HepG2 (cell line): ENCODE data around the gene SPRYD3. TPM values are rescaled to one million over a fixed set of nuclear protein-coding genes. Genes with fewer than 3 reads are reported as not detected.

Source experiments
- GTF2F1 ChIP-seq: fragments of 150-350 bp; IDR thresholded peaks from 2 replicates; pipeline ENCODE4 v1.6.1; 2014; ENCODE audit warnings: low read length
- GTF3A ChIP-seq: sonication (generic); formaldehyde crosslinking; conservative IDR thresholded peaks from 2 replicates; pipeline ENCODE4 v1.4.0; 2020; ENCODE audit warnings: mild to moderate bottlenecking, missing genetic modification reagents
- HNF1A ChIP-seq, 2 experiments: sonication (generic) in 1 of 2; formaldehyde crosslinking in 1 of 2; IDR thresholded peaks; 2 replicates each; pipeline versions ENCODE4 v1.4.0 to v1.6.1; 2016 to 2020; ENCODE audit warnings: borderline replicate concordance in 1 of 2, low read depth in 1 of 2, mild to moderate bottlenecking in 1 of 2, missing genetic modification reagents in 1 of 2
- HOXA7 ChIP-seq: sonication (generic); formaldehyde crosslinking; IDR thresholded peaks from 2 replicates; pipeline ENCODE4 v1.8.1; 2022; ENCODE audit warnings: mild to moderate bottlenecking, missing genetic modification reagents, moderate library complexity
- HOXD1 ChIP-seq: sonication (generic); formaldehyde crosslinking; IDR thresholded peaks from 2 replicates; pipeline ENCODE4 v1.5.0; 2020; ENCODE audit warnings: missing genetic modification reagents
- KMT2A ChIP-seq: sonication (generic); formaldehyde crosslinking; IDR thresholded peaks from 2 replicates; pipeline ENCODE4 v1.4.0; 2020; ENCODE audit warnings: missing genetic modification reagents
- MAZ ChIP-seq, 2 experiments: sonication (generic) in 1 of 2; formaldehyde crosslinking in 1 of 2; IDR thresholded peaks; 2 replicates each; pipeline versions ENCODE4 v1.5.0 to v1.6.1; 2012 to 2020; ENCODE audit warnings: low read depth in 2 of 2, mild to moderate bottlenecking in 2 of 2, borderline replicate concordance in 1 of 2, improper control_type of control experiment in 1 of 2, low read length in 1 of 2, missing genetic modification reagents in 1 of 2, moderate library complexity in 1 of 2
- MEIS2 ChIP-seq: sonication (generic); formaldehyde crosslinking; IDR thresholded peaks from 2 replicates; pipeline ENCODE4 v1.9.0; 2021; ENCODE audit warnings: mild to moderate bottlenecking, missing genetic modification reagents
- NFIC ChIP-seq: IDR thresholded peaks from 2 replicates; pipeline ENCODE4 v1.6.1; 2012; ENCODE audit warnings: mild to moderate bottlenecking, low read length, inconsistent platforms
- NONO ChIP-seq, 2 experiments: fragments of 450-650 bp in 1 of 2; sonication (generic) in 1 of 2; formaldehyde crosslinking in 1 of 2; IDR thresholded peaks in 1 of 2; conservative IDR thresholded peaks in 1 of 2; 2 replicates each; pipeline versions ENCODE4 v1.6.1 to v1.8.0; 2017 to 2022; ENCODE audit warnings: mild to moderate bottlenecking in 1 of 2, missing genetic modification reagents in 1 of 2, moderate library complexity in 1 of 2
- RBFOX2 ChIP-seq: fragments of 200-400 bp; formaldehyde crosslinking; IDR thresholded peaks from 2 replicates; pipeline ENCODE4 v1.6.1; 2017; ENCODE audit warnings: low read depth, mild to moderate bottlenecking, low read length
- SRY ChIP-seq: sonication (generic); formaldehyde crosslinking; IDR thresholded peaks from 2 replicates; pipeline ENCODE4 v1.8.0; 2022; ENCODE audit warnings: mild to moderate bottlenecking, missing genetic modification reagents
- TSC22D2 ChIP-seq: sonication (generic); formaldehyde crosslinking; IDR thresholded peaks from 2 replicates; pipeline ENCODE4 v1.5.1; 2020; ENCODE audit warnings: missing genetic modification reagents, mild to moderate bottlenecking, borderline replicate concordance
- ZMYM4 ChIP-seq: sonication (generic); formaldehyde crosslinking; IDR thresholded peaks from 2 replicates; pipeline ENCODE4 v1.8.1; 2023; ENCODE audit warnings: mild to moderate bottlenecking, missing genetic modification reagents
- ZNF230 ChIP-seq: sonication (generic); formaldehyde crosslinking; IDR thresholded peaks from 2 replicates; pipeline ENCODE4 v1.4.0; 2020; ENCODE audit warnings: mild to moderate bottlenecking, missing genetic modification reagents
- ZNF451 ChIP-seq: sonication (generic); formaldehyde crosslinking; IDR thresholded peaks from 2 replicates; pipeline ENCODE4 v1.5.0; 2020; ENCODE audit warnings: mild to moderate bottlenecking, missing genetic modification reagents
- ZNF598 ChIP-seq: sonication (generic); formaldehyde crosslinking; IDR thresholded peaks from 2 replicates; pipeline ENCODE4 v1.5.1; 2020; ENCODE audit warnings: mild to moderate bottlenecking, missing genetic modification reagents, borderline replicate concordance
- ZNF775 ChIP-seq: sonication (generic); formaldehyde crosslinking; IDR thresholded peaks from 2 replicates; pipeline ENCODE4 v1.4.0; 2020; ENCODE audit warnings: missing genetic modification reagents, mild to moderate bottlenecking, moderate library complexity, borderline replicate concordance
- ZSCAN29 ChIP-seq: sonication (generic); formaldehyde crosslinking; conservative IDR thresholded peaks from 2 replicates; pipeline ENCODE4 v1.4.0; 2020; ENCODE audit warnings: mild to moderate bottlenecking, missing genetic modification reagents
- polyA plus RNA-seq, 8 experiments: library from polyadenylated mRNA; depleted of rRNA in 3 of 8; stranded (reverse) in 7 of 8; unstranded in 1 of 8; fragments of >200 nt; fragmentation: Illumina TruSeq in 4 of 8; extraction: Trizol in 4 of 8; gene quantifications; 2 replicates each; pipeline versions ENCODE4 v1.2.1 to v1.2.3, GENCODE V29; 2011 to 2016; ENCODE audit warnings: low read depth in 4 of 8, missing spikeins in 1 of 8, mixed read lengths in 1 of 8; ENCODE audit not compliant: insufficient read depth in 1 of 8
- total RNA-seq, 5 experiments: library from RNA; depleted of rRNA; stranded (reverse); fragments of >200 nt; fragmentation: Illumina TruSeq; extraction: Trizol; gene quantifications; 2 replicates each; pipeline ENCODE4 v1.2.3, GENCODE V29; 2016; ENCODE audit warnings: low read depth in 1 of 5

SPRYD3 gene
- total and polyA plus RNA-seq, 2 of the 13 experiments (the other 11 are each of a cell fraction or from before 2014, with no cell fraction given): 9.0 to 9.2 TPM

GRCh38 chr12:53079226-53080117 is at the start of gene SPRYD3 (continued):
- TF ChIP-seq HNF1A (IDR thresholded peaks at IDR 0.05; ENCODE audit: low read depth) (no peak), HNF1A (CRISPR knock-in tag; IDR thresholded peaks at IDR 0.05; ENCODE audit: borderline replicate concordance) (no peak), ZNF598 (CRISPR knock-in tag) (no peak; the same call in 1 of the 2 replicates), HOXA7 (CRISPR knock-in tag) (no peak), TSC22D2 (CRISPR knock-in tag) (0 out of 2 replicates have a peak, but pooled peaks have one; percentile 71), MAZ (IDR thresholded peaks at IDR 0.05; ENCODE audit: borderline replicate concordance, low read depth, low read length) (no peak; the same call in 1 of the 2 replicates), MAZ (CRISPR knock-in tag; IDR thresholded peaks at IDR 0.05; ENCODE audit: low read depth) (peak; percentile 67), HOXD1 (CRISPR knock-in tag) (peak; percentile 88; the same call in 1 of the 2 replicates), GTF2F1 (no peak), NONO (IDR thresholded peaks at IDR 0.05) (no peak), NONO (CRISPR knock-in tag; conservative IDR thresholded peaks at IDR 0.05) (peak; percentile 67), ZSCAN29 (CRISPR knock-in tag) (no peak), ZNF230 (CRISPR knock-in tag) (no peak; the same call in 1 of the 2 replicates), SRY (CRISPR knock-in tag) (no peak; the same call in 1 of the 2 replicates), ZMYM4 (CRISPR knock-in tag) (peak; percentile 61; the same call in 1 of the 2 replicates), MEIS2 (CRISPR knock-in tag) (peak; percentile 59; the same call in 1 of the 2 replicates), NFIC (no peak), GTF3A (no peak), ZNF775 (CRISPR knock-in tag) (no peak), ZNF451 (peak; percentile 59; the same call in 1 of the 2 replicates), KMT2A (CRISPR knock-in tag) (peak; percentile 63; the same call in 1 of the 2 replicates), RBFOX2 (peak; percentile 98)
